ENCODE measurements around the gene ATF6.

ATF6 gene

GRCh38 chr1:161770250-161770649 lies 4.1 kb downstream of the ATF6 start:
- no peak for DNase-seq (ENCODE audit: low read depth)
- TF ChIP-seq, protein P1, sequence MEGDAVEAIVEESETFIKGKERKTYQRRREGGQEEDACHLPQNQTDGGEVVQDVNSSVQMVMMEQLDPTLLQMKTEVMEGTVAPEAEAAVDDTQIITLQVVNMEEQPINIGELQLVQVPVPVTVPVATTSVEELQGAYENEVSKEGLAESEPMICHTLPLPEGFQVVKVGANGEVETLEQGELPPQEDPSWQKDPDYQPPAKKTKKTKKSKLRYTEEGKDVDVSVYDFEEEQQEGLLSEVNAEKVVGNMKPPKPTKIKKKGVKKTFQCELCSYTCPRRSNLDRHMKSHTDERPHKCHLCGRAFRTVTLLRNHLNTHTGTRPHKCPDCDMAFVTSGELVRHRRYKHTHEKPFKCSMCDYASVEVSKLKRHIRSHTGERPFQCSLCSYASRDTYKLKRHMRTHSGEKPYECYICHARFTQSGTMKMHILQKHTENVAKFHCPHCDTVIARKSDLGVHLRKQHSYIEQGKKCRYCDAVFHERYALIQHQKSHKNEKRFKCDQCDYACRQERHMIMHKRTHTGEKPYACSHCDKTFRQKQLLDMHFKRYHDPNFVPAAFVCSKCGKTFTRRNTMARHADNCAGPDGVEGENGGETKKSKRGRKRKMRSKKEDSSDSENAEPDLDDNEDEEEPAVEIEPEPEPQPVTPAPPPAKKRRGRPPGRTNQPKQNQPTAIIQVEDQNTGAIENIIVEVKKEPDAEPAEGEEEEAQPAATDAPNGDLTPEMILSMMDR (IDR thresholded peaks at IDR 0.05; ENCODE audit: insufficient read depth, low read depth, low read length, missing control alignments) = no peak
- no peak overlapping the region for H3K4me3 ChIP-seq (ENCODE audit: low read depth, low read length)

DNA sequence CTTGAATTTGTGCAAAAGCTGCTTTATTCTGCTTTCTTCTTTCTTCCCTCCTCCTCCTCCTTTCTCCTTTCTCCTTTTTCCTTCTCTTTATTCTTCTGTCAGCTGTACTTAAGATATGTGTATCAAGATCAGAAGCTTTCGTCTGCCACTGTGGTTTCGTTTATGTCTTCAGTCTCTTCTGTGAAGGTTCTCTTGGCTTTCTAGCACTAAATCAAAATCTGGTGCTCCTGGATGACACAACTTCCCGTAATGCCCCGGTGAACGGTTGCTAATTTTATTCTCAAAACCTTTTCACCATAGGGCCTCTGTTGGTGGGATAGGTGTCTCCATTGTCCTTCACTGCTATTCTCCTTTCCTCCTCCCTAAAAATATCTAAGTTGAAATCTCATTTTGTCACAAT lies 5.0 kb downstream of the ATF6 start:
- no peak for DNase-seq (ENCODE audit: low read depth)
- H3K4me3 ChIP-seq (ENCODE audit: low read depth, low read length) = no peak overlapping the region
- TF ChIP-seq, protein P1 (IDR thresholded peaks at IDR 0.05; ENCODE audit: insufficient read depth, low read depth, low read length, missing control alignments) = no peak

GRCh38 chr1:161771973-161772372 lies 5.9 kb downstream of the ATF6 start:
- TF ChIP-seq, protein P1 (IDR thresholded peaks at IDR 0.05; ENCODE audit: insufficient read depth, low read depth, low read length, missing control alignments) = no peak
- H3K4me3 ChIP-seq (ENCODE audit: low read depth, low read length) = no peak overlapping the region
- DNase-seq (ENCODE audit: low read depth) = no peak

DNA sequence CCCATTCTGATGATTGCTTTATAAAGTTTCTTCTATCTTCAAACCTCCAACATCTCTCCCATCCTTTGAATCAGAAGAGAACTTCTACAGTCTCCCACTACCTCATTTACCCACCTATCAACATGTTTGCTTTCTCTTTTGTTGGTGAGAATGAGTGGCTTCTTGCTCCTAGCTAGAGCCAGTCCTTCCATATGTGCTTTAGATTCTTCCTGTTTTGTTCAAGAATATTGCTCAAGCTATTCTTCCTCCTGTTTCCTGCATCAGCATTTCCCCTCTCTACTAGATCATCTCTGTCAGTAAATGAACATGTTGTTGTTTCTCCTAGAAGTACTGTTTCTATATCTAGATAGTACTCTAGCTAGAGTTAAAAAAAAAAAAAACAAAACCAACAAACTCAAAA lies 6.3 kb downstream of the ATF6 start:
- H3K4me3 ChIP-seq (ENCODE audit: low read depth, low read length) = no peak overlapping the region
- DNase-seq (ENCODE audit: low read depth) = no peak
- TF ChIP-seq, protein P1 (IDR thresholded peaks at IDR 0.05; ENCODE audit: insufficient read depth, low read depth, low read length, missing control alignments) = no peak

DNA sequence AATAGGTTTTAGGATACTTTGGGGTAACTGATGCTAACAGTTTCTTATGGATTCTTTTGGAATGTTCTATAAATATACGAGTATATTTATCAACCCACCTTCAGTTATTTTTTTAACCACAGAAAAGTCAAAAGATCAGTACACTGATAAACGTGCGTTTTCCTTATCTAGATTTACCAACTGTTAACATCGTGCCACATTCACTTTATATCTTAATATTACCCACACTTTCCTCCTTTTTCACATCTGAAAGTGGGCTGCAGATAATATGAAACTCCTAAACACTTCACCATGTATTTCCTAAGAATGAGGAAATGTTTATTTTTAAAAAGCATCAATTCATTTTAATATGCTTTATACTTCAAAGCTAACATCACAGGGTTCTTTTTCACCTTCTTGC lies 7.7 kb downstream of the ATF6 start:
- H3K4me3 ChIP-seq (ENCODE audit: low read depth, low read length) = no peak overlapping the region
- DNase-seq (ENCODE audit: low read depth) = no peak
- TF ChIP-seq, protein P1 (IDR thresholded peaks at IDR 0.05; ENCODE audit: insufficient read depth, low read depth, low read length, missing control alignments) = no peak

DNA sequence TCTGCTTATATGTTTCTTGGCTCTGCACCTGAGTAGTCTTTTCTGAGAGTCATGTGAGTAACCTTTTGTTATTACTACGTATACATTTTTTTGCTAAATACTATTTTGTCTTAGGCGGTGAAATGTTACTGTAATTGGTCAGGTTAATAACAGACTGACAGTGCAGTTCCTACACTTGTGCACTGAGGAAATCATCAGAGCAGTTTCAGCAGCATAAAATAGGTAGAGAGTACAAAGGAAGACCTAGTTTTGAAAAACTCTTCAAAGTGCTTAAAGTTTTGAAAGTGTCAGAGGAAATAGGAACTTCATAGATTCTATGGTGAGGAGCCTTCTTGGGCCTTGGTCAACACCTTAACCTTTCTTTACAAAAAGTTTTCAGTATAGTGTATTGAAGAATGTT lies 11.1 kb downstream of the ATF6 start:
- H3K4me3 ChIP-seq (ENCODE audit: low read depth, low read length) = no peak overlapping the region
- DNase-seq (ENCODE audit: low read depth) = peak; percentile 24
- TF ChIP-seq, protein P1 (IDR thresholded peaks at IDR 0.05; ENCODE audit: insufficient read depth, low read depth, low read length, missing control alignments) = no peak

GRCh38 chr1:161778522-161778921 lies 12.4 kb downstream of the ATF6 start:
- H3K4me3 ChIP-seq (ENCODE audit: low read depth, low read length) = no peak overlapping the region
- DNase-seq (ENCODE audit: low read depth) = no peak
- TF ChIP-seq, protein P1 (IDR thresholded peaks at IDR 0.05; ENCODE audit: insufficient read depth, low read depth, low read length, missing control alignments) = no peak
